HAP-1 (cell line): ENCODE measurements around the gene KRTAP10-4.
"Not testable (repeated sequence)": the region's sequence is repeated elsewhere in the genome, so short reads cannot be mapped to it uniquely, and the experiment has no call there.

Experiments used
- DNase-seq, 2 experiments: peaks; one replicate each; pipeline ENCODE4 v3.0.0-alpha.2; 2016 to 2020; ENCODE audit warnings: low spot score in 2 of 2
- H3K27me3 ChIP-seq: fragments of 250-450 bp; sonication (Bioruptor Pico); 2 replicates; pipeline ENCODE4 v1.5.1; 2020; ENCODE audit warnings: low read depth, mild to moderate bottlenecking, moderate library complexity
- H3K36me3 ChIP-seq: fragments of 250-450 bp; sonication (Bioruptor Pico); replicated peaks from 2 replicates; pipeline ENCODE4 v1.5.1; 2020; ENCODE audit warnings: mild to moderate bottlenecking
- H3K4me1 ChIP-seq: fragments of 250-450 bp; sonication (Bioruptor Pico); 2 replicates; pipeline ENCODE4 v1.5.1; 2020; ENCODE audit warnings: mild to moderate bottlenecking
- H3K4me3 ChIP-seq: fragments of 250-450 bp; sonication (Bioruptor Pico); 2 replicates; pipeline ENCODE4 v1.5.1; 2020; ENCODE audit warnings: mild to moderate bottlenecking, moderate library complexity
- H3K9me3 ChIP-seq: fragments of 250-450 bp; sonication (Bioruptor Pico); 2 replicates; pipeline ENCODE4 v1.5.1; 2020; ENCODE audit warnings: mild to moderate bottlenecking, moderate library complexity
- in situ Hi-C: fragments of 300-500 bp; cut with MboI; formaldehyde crosslinking; loops from 3 replicates; pipeline ENCODE4 v1.14.3; 2020; ENCODE audit warnings: low sequenced_read_pairs, inconsistent platforms, mixed read lengths

The KRTAP10-4 gene

GRCh38 chr21:44599264-44600029, 25.9 kb downstream of the KRTAP10-4 start:
- H3K4me1 ChIP-seq = no peaks in the 10 kb centered on the region
- in situ Hi-C loops = no loop called here
- H3K4me3 ChIP-seq = no peak overlapping the region
- DNase-seq = no peak
- H3K36me3 ChIP-seq = no peaks in the 10 kb centered on the region
- 0 out of 2 replicates have a peak, but pooled peaks cover 4% of the 10 kb centered on the region for H3K27me3 ChIP-seq
- no peaks in the 10 kb centered on the region for H3K9me3 ChIP-seq

DNA sequence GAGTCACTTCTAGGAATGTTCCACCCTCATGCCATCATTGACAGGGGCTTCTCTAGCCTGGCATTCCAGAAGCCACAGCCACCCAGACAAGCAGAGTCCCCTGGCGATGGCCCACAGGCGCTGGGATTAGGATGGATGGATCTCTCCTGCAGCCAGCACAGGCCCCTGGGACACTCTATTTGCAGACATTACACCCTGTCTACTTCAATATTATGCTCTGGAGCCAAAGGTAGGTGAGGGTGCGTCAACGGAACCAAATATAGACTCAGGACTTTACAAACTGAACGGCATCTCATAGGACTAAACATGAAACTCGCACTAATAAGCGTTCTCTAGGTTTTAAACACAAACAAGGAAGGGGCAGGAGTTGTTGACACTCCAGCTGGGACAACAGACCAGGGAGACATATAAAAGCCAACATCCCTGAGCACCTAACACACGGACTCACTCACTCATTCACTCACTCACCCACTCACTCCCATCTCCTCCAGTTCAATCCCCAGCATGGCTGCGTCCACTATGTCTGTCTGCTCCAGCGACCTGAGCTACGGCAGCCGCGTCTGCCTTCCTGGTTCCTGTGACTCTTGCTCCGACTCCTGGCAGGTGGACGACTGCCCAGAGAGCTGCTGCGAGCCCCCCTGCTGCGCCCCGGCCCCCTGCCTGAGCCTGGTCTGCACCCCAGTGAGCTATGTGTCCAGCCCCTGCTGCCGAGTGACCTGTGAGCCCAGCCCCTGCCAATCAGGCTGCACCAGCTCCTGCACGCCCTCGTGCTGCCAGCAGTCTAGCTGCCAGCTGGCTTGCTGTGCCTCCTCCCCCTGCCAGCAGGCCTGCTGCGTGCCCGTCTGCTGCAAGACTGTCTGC, 26.8 kb downstream of the KRTAP10-4 start, which contains the start of gene KRTAP10-7:
TSS of gene KRTAP10-7 (plus strand) at position 480 of the 861 bp plus-strand sequence. CDS start at position 505, 25 bp downstream.
- H3K36me3 ChIP-seq, DNase-seq, in situ Hi-C loops, H3K4me1 ChIP-seq, H3K9me3 ChIP-seq, H3K27me3 ChIP-seq, H3K4me3 ChIP-seq: not testable (repeated sequence)

DNA sequence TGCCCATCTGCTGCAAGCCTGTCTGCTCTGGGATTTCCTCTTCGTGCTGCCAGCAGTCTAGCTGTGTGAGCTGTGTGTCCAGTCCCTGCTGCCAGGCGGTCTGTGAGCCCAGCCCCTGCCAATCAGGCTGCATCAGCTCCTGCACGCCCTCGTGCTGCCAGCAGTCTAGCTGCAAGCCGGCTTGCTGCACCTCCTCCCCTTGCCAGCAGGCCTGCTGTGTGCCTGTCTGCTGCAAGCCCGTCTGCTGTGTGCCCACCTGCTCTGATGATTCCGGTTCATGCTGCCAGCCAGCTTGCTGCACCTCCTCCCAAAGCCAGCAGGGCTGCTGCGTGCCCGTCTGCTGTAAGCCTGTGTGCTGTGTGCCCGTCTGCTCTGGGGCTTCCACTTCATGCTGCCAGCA, 27.6 kb downstream of the KRTAP10-4 start:
- not testable (repeated sequence) for H3K27me3 ChIP-seq

DNA sequence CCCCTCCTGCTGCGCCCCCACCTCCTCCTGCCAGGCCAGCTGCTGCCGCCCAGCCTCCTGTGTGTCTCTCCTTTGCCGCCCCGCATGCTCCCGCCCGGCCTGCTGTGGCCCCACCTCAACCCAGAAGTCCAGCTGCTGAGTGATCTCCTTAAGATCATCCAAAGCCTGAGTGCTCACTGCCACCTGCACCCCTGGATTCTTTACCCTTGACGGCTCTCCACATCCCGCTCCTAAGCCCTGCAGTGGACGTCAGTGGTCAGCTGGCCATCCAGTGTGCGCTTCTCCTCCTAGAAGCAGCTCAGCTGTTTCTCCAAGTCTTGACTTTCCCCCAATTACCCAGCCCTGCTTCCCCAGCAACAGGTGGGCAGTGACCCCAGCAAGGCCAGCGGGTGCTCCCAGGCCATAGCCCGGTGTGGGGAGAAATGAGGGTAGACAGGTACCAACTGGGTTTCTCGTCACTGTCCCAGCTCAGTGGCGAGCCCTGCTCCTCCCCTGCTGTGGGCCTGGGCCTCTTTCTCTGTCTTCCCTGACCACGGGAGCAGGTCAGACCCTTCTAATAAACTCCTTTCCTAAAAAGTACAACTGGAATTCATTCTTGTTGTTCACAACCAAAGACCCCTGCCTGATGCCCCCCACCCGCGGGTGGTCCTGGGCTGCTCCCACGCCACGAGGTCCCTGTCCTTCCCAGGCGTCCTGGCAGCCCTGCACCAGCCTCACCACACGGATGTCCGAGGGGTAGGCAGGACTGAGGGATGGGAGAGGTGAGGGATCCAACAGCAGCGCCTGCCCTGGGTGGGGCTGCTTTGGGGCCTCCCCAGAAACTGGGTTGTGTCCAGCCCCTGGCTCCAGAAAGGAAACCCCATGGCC, 28.3 kb downstream of the KRTAP10-4 start:
- no peak for DNase-seq
- Histone ChIP-seq H3K27me3 (0 out of 2 replicates have a peak, but pooled peaks cover 2% of the 10 kb centered on the region), H3K4me3 (no peak overlapping the region), H3K36me3 (no peaks in the 10 kb centered on the region), H3K9me3 (no peaks in the 10 kb centered on the region), H3K4me1 (no peaks in the 10 kb centered on the region)
- in situ Hi-C loops = no loop called here

More for the DNA sequence above, 27.6 kb downstream of the KRTAP10-4 start:
- H3K9me3 ChIP-seq, in situ Hi-C loops, H3K4me3 ChIP-seq, DNase-seq, H3K4me1 ChIP-seq, H3K36me3 ChIP-seq: not testable (repeated sequence)

GRCh38 chr21:44602463-44602850, 28.9 kb downstream of the KRTAP10-4 start:
- in situ Hi-C loops = no loop called here
- no peak overlapping the region for H3K4me3 ChIP-seq
- H3K36me3 ChIP-seq = no peaks in the 10 kb centered on the region
- no peaks in the 10 kb centered on the region for H3K9me3 ChIP-seq
- DNase-seq = no peak
- no peaks in the 10 kb centered on the region for H3K27me3 ChIP-seq
- H3K4me1 ChIP-seq = no peaks in the 10 kb centered on the region

GRCh38 chr21:44603109-44603875, 29.8 kb downstream of the KRTAP10-4 start:
- H3K27me3 ChIP-seq = no peaks in the 10 kb centered on the region
- in situ Hi-C loops = no loop called here
- no peak for DNase-seq
- H3K4me3 ChIP-seq = no peak overlapping the region
- H3K36me3 ChIP-seq = no peaks in the 10 kb centered on the region
- no peaks in the 10 kb centered on the region for H3K9me3 ChIP-seq
- no peaks in the 10 kb centered on the region for H3K4me1 ChIP-seq

DNA sequence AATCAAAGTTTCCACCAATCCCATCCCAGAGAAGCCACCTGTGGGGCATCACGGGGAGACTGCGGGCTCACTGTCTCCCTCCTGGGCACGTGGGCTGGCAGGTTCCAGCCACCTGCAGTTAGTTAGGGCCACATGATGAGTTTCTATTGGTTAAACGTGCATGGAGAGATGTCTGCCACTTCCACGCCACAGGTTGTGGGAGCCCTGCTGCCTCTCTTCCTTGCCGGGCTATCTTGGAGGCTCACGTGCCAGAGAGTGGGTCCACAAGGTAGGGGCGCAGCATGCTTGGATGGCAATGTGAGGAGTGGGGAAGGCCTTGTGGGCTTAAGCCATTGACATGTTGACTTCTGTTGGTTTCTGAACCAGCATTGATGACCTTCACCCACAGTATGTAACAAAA, 30.4 kb downstream of the KRTAP10-4 start:
- in situ Hi-C loops = no loop called here
- H3K36me3 ChIP-seq = no peaks in the 10 kb centered on the region
- no peaks in the 10 kb centered on the region for H3K9me3 ChIP-seq
- H3K27me3 ChIP-seq = no peaks in the 10 kb centered on the region
- H3K4me1 ChIP-seq = no peaks in the 10 kb centered on the region
- no peak overlapping the region for H3K4me3 ChIP-seq
- no peak for DNase-seq

- no peaks in the 10 kb centered on the region for H3K4me1 ChIP-seq
- in situ Hi-C loops = no loop called here
- no peaks in the 10 kb centered on the region for H3K27me3 ChIP-seq
- no peak for DNase-seq
- no peaks in the 10 kb centered on the region for H3K36me3 ChIP-seq
- H3K9me3 ChIP-seq = no peaks in the 10 kb centered on the region; the same call in 1 of the 2 replicates
- H3K4me3 ChIP-seq = no peak overlapping the region
Measured at GRCh38 chr21:44606495-44606894, 33.0 kb downstream of the KRTAP10-4 start.

GRCh38 chr21:44609193-44609592, 35.7 kb downstream of the KRTAP10-4 start:
- in situ Hi-C loops = no loop called here
- H3K36me3 ChIP-seq = no peaks in the 10 kb centered on the region
- H3K4me3 ChIP-seq = no peak overlapping the region
- H3K27me3 ChIP-seq = no peaks in the 10 kb centered on the region
- no peaks in the 10 kb centered on the region for H3K4me1 ChIP-seq
- DNase-seq = no peak
- H3K9me3 ChIP-seq = no peaks in the 10 kb centered on the region; the same call in 1 of the 2 replicates

- H3K4me1 ChIP-seq, H3K36me3 ChIP-seq, H3K9me3 ChIP-seq, DNase-seq, in situ Hi-C loops, H3K27me3 ChIP-seq, H3K4me3 ChIP-seq: not testable (repeated sequence)
Measured at GRCh38 chr21:44610157-44610843, 36.8 kb downstream of the KRTAP10-4 start.

GRCh38 chr21:44611551-44611950, 38.0 kb downstream of the KRTAP10-4 start:
- H3K9me3 ChIP-seq = no peaks in the 10 kb centered on the region; the same call in 1 of the 2 replicates
- no peaks in the 10 kb centered on the region for H3K36me3 ChIP-seq
- no peak overlapping the region for H3K4me3 ChIP-seq
- no peaks in the 10 kb centered on the region for H3K27me3 ChIP-seq
- in situ Hi-C loops = no loop called here
- no peak for DNase-seq
- H3K4me1 ChIP-seq = no peaks in the 10 kb centered on the region

DNA sequence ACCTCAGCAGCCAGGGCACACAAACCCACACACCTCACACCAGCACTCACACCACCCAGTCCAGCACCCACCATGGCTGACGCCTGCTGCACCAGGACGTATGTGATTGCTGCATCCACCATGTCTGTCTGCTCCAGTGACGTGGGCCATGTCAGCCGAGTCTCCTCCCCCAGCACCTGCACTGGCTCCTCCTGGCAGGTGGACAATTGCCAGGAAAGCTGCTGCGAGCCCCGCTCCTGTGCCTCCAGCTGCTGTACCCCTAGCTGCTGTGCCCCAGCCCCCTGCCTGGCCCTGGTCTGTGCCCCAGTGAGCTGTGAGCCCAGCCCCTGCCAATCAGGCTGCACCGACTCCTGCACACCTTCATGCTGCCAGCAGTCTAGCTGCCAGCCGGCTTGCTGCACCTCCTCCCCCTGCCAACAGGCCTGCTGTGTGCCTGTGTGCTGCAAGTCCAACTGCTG, 38.5 kb downstream of the KRTAP10-4 start, which contains the start of gene KRTAP10-8:
TSS of gene KRTAP10-8 (plus strand) at position 51 of the 458 bp plus-strand sequence. CDS start at position 73, 22 bp downstream.
- Histone ChIP-seq H3K9me3 (no peaks in the 10 kb centered on the region; the same call in 1 of the 2 replicates), H3K4me1 (no peaks in the 10 kb centered on the region), H3K36me3 (no peaks in the 10 kb centered on the region), H3K27me3 (no peaks in the 10 kb centered on the region), H3K4me3 (no peak within 1 kb of the TSS)
- no peak for DNase-seq
- in situ Hi-C loops = no loop called here
